Cerebellar cortex (tissue), 1 donor: ENCODE data around the gene MIP.
A peak's percentile ranks its signal among the peaks of the same experiment; 100 is the strongest.
"Not testable (repeated sequence)": the region's sequence is repeated elsewhere in the genome, so short reads cannot be mapped to it uniquely, and the experiment has no call there.

Source experiments
- DNase-seq: peaks from one replicate; pipeline ENCODE4 v3.0.0-alpha.2; 2015; ENCODE audit warnings: low spot score

MIP gene

GRCh38 chr12:56468216-56469006 is 14.0 kb upstream of the MIP start, which contains the start of gene SPRYD4:
TSS of gene SPRYD4 (plus strand) at chr12:56468578. CDS start at chr12:56468592, 14 bp downstream.
- DNase-seq: peak; percentile 94

GRCh38 chr12:56462565-56462964 is 8.1 kb upstream of the MIP start:
- DNase-seq: no peak

GRCh38 chr12:56461235-56462159 is 7.0 kb upstream of the MIP start:
- no peak for DNase-seq

- no peak for DNase-seq
These were observed 3.4 kb upstream of the MIP start for GRCh38 chr12:56457817-56458216.

- DNase-seq: no peak
These were observed 3.3 kb downstream of the MIP start for GRCh38 chr12:56451147-56451546.

- no peak for DNase-seq
These were observed 4.2 kb downstream of the MIP start for GRCh38 chr12:56450241-56450640.

GRCh38 chr12:56449622-56449984 is 4.9 kb downstream of the MIP start:
- no peak for DNase-seq

GRCh38 chr12:56448860-56449621 is 5.4 kb downstream of the MIP start, which contains the start of gene TIMELESS:
TSS of gene TIMELESS (minus strand) at chr12:56449426. CDS start at chr12:56434170, 15,256 bp downstream.
- DNase-seq: peak; percentile 91

GRCh38 chr12:56443208-56443607 is 11.2 kb downstream of the MIP start:
- DNase-seq: not testable (repeated sequence)

GRCh38 chr12:56437430-56438176 is 16.9 kb downstream of the MIP start:
- no peak for DNase-seq

- no peak for DNase-seq
These were observed 19.6 kb downstream of the MIP start for GRCh38 chr12:56434828-56435227.

GRCh38 chr12:56431850-56432249 is 22.6 kb downstream of the MIP start:
- no peak for DNase-seq

- no peak for DNase-seq
These were observed 23.2 kb downstream of the MIP start for GRCh38 chr12:56431288-56431687.

GRCh38 chr12:56425940-56426438 is 28.5 kb downstream of the MIP start:
- DNase-seq: no peak

GRCh38 chr12:56425193-56425592 is 29.3 kb downstream of the MIP start:
- no peak for DNase-seq

- no peak for DNase-seq
These were observed 34.0 kb downstream of the MIP start for GRCh38 chr12:56420411-56420810.

GRCh38 chr12:56417739-56418138 is 36.7 kb downstream of the MIP start:
- DNase-seq: no peak

GRCh38 chr12:56414401-56414800 is 40.1 kb downstream of the MIP start:
- DNase-seq: peak; percentile 52

- no peak for DNase-seq
These were observed 41.1 kb downstream of the MIP start for GRCh38 chr12:56413392-56413791.

- DNase-seq: no peak
These were observed 42.4 kb downstream of the MIP start for GRCh38 chr12:56411781-56412639.
